Measurements from ENCODE around the gene SASS6. TPM values are rescaled to one million over a fixed set of nuclear protein-coding genes. Genes with fewer than 3 reads are reported as not detected.

The SASS6 gene
- polyA plus RNA-seq, 1 donor (not counting 4 experiments of a cell fraction or from before 2014, with no cell fraction given): 2.5 TPM

- H3K4me3 ChIP-seq (ENCODE audit: control insufficient read depth in 2 of 3, extremely low read depth in 1 of 3, insufficient read depth in 2 of 3, low read depth in 1 of 3, low read length in 3 of 3): no peak overlapping the region
- no peak overlapping the region for H2AFZ ChIP-seq (ENCODE audit: control insufficient read depth, low read length)
- TF ChIP-seq EZH2 (IDR thresholded peaks at IDR 0.05; ENCODE audit: low read length): no peak
- no peak for TF ChIP-seq CTCF (optimal IDR thresholded peaks at IDR 0.05 in 1 of 3, IDR thresholded peaks at IDR 0.05 in 1 of 3, conservative IDR thresholded peaks at IDR 0.05 in 1 of 3; ENCODE audit: extremely low read depth in 1 of 3, insufficient read depth in 2 of 3, low read length in 3 of 3)
- H3K79me2 ChIP-seq (ENCODE audit: control insufficient read depth, insufficient read depth, low read length): no peaks in the 10 kb centered on the region
- no peaks in the 10 kb centered on the region for H3K9me1 ChIP-seq (ENCODE audit: control insufficient read depth, extremely low read depth, insufficient read depth, low read length)
- no peak overlapping the region for H3K9ac ChIP-seq (ENCODE audit: control insufficient read depth, extremely low read depth, insufficient read depth, low read length)
- dilution Hi-C loops (cut with MboI; ENCODE audit: extremely low pct_ligation_motif_present, low sequenced_read_pairs): no loop called here
- H4K20me1 ChIP-seq (ENCODE audit: control insufficient read depth, extremely low read depth, insufficient read depth, low read length): no peaks in the 10 kb centered on the region
- no peak overlapping the region for H3K4me2 ChIP-seq (ENCODE audit: control insufficient read depth, extremely low read depth, insufficient read depth, low read depth, low read length)
- no peak overlapping the region for H3K27ac ChIP-seq (ENCODE audit: control insufficient read depth, insufficient read depth, low read length)
- no peaks in the 10 kb centered on the region for H3K9me3 ChIP-seq (ENCODE audit: control insufficient read depth, low read depth, low read length)
- no peaks in the 10 kb centered on the region for H3K4me1 ChIP-seq (ENCODE audit: control insufficient read depth, extremely low read depth, insufficient read depth, low read length)
- H3K36me3 ChIP-seq (ENCODE audit: control insufficient read depth in 2 of 2, extremely low read depth in 1 of 2, insufficient read depth in 2 of 2, low read length in 2 of 2): peaks cover 0 to 2% of the 10 kb centered on the region in 2 experiments
- DNase-seq (ENCODE audit: low read depth, low spot score): no peak
- no peaks in the 10 kb centered on the region for H3K27me3 ChIP-seq (ENCODE audit: control insufficient read depth, extremely low read depth, insufficient read depth, low read length)
- no peak for FAIRE-seq
These were observed 25.0 kb downstream of the SASS6 start for GRCh38 chr1:100107696-100108095.

DNA sequence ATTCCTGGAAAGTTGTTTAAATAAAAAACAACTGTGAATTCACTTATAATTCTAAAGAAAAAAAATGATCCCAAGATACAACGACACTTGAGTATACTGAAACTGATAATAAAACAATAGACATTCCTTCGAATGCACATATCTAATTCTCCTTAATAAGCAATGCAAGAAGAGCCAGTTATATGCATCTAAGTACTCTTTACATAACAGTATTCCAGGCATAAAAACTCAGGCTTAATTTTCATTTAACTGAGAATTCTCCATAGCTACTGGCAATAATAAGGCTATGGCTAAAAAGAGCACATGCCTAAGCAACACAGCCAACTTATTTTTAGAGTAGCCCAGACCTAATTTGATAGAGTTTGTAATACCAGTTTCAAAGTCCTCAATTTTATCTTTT is 31.2 kb downstream of the SASS6 start:
- no peak for DNase-seq (ENCODE audit: low read depth, low spot score)
- Histone ChIP-seq H3K79me2 (ENCODE audit: control insufficient read depth, insufficient read depth, low read length) (no peaks in the 10 kb centered on the region), H4K20me1 (ENCODE audit: control insufficient read depth, extremely low read depth, insufficient read depth, low read length) (no peaks in the 10 kb centered on the region), H3K27ac (ENCODE audit: control insufficient read depth, insufficient read depth, low read length) (no peak overlapping the region), H2AFZ (ENCODE audit: control insufficient read depth, low read length) (no peak overlapping the region), H3K27me3 (ENCODE audit: control insufficient read depth, extremely low read depth, insufficient read depth, low read length) (no peaks in the 10 kb centered on the region), H3K9ac (ENCODE audit: control insufficient read depth, extremely low read depth, insufficient read depth, low read length) (no peak overlapping the region), H3K4me3 (ENCODE audit: control insufficient read depth in 2 of 3, extremely low read depth in 1 of 3, insufficient read depth in 2 of 3, low read depth in 1 of 3, low read length in 3 of 3) (no peak overlapping the region), H3K9me3 (ENCODE audit: control insufficient read depth, low read depth, low read length) (no peaks in the 10 kb centered on the region), H3K9me1 (ENCODE audit: control insufficient read depth, extremely low read depth, insufficient read depth, low read length) (no peaks in the 10 kb centered on the region), H3K36me3 (ENCODE audit: control insufficient read depth in 2 of 2, extremely low read depth in 1 of 2, insufficient read depth in 2 of 2, low read length in 2 of 2) (peaks cover 2 to 4% of the 10 kb centered on the region in 2 experiments), H3K4me1 (ENCODE audit: control insufficient read depth, extremely low read depth, insufficient read depth, low read length) (no peaks in the 10 kb centered on the region), H3K4me2 (ENCODE audit: control insufficient read depth, extremely low read depth, insufficient read depth, low read depth, low read length) (no peak overlapping the region)
- no peak for FAIRE-seq
- TF ChIP-seq EZH2 (IDR thresholded peaks at IDR 0.05; ENCODE audit: low read length) (no peak), CTCF (optimal IDR thresholded peaks at IDR 0.05 in 1 of 3, IDR thresholded peaks at IDR 0.05 in 1 of 3, conservative IDR thresholded peaks at IDR 0.05 in 1 of 3; ENCODE audit: extremely low read depth in 1 of 3, insufficient read depth in 2 of 3, low read length in 3 of 3) (no peak)
- dilution Hi-C loops (cut with MboI; ENCODE audit: extremely low pct_ligation_motif_present, low sequenced_read_pairs): no loop called here

All from keratinocyte (primary cell).